HG02678 (cell line): ENCODE data around the gene SMIM32.

Source experiments
- ATAC-seq: cut with Tn5 transposase; IDR thresholded peaks from one replicate; pipeline ENCODE4 v1.9.1; 2021; ENCODE audit warnings: mild to moderate bottlenecking, moderate library complexity; ENCODE audit not compliant: unreplicated experiment

Gene SMIM32

GRCh38 chr5:136208916-136209315, 16.0 kb upstream of the SMIM32 start:
- ATAC-seq, result no peak

- ATAC-seq, result no peak
These were observed 14.7 kb upstream of the SMIM32 start for GRCh38 chr5:136207631-136208030.

- no peak for ATAC-seq
These were observed 13.4 kb upstream of the SMIM32 start for GRCh38 chr5:136206361-136206760.

GRCh38 chr5:136205941-136206340, 13.0 kb upstream of the SMIM32 start:
- ATAC-seq, result no peak

- ATAC-seq, result no peak
These were observed 12.2 kb upstream of the SMIM32 start for GRCh38 chr5:136205061-136205702.

GRCh38 chr5:136203303-136203922, 10.5 kb upstream of the SMIM32 start:
- no peak for ATAC-seq

GRCh38 chr5:136202469-136203205, 9.7 kb upstream of the SMIM32 start:
- no peak for ATAC-seq

- ATAC-seq, result no peak
These were observed 8.9 kb upstream of the SMIM32 start for GRCh38 chr5:136201870-136202269.

GRCh38 chr5:136200761-136201160, 7.8 kb upstream of the SMIM32 start:
- no peak for ATAC-seq

- no peak for ATAC-seq
These were observed 7.2 kb upstream of the SMIM32 start for GRCh38 chr5:136200130-136200529.

GRCh38 chr5:136199408-136199807, 6.4 kb upstream of the SMIM32 start:
- ATAC-seq, result no peak

- no peak for ATAC-seq
These were observed 5.5 kb upstream of the SMIM32 start for GRCh38 chr5:136198453-136198852.

- ATAC-seq, result no peak
These were observed 4.6 kb upstream of the SMIM32 start for GRCh38 chr5:136197462-136198142.

GRCh38 chr5:136195971-136196820, 3.2 kb upstream of the SMIM32 start:
- ATAC-seq, result no peak

GRCh38 chr5:136194576-136194975, 1.6 kb upstream of the SMIM32 start:
- no peak for ATAC-seq

GRCh38 chr5:136193322-136193935, 467 bp upstream of the SMIM32 start:
- ATAC-seq, result no peak

GRCh38 chr5:136192015-136192525, 892 bp downstream of the SMIM32 start:
- ATAC-seq, result no peak

- ATAC-seq, result no peak
These were observed 1.5 kb downstream of the SMIM32 start for GRCh38 chr5:136191304-136192014.

- no peak for ATAC-seq
These were observed 2.1 kb downstream of the SMIM32 start for GRCh38 chr5:136190904-136191303.
